Common myeloid progenitor, CD34-positive (primary cell): ENCODE measurements around the gene PRR15.

ENCODE experiments used
- CTCF ChIA-PET: fragments of 350-600 bp; sonication (Branson Sonifier 250); formaldehyde crosslinking; loops from one replicate; lab custom pipeline; 2021; ENCODE audit warnings: antibody characterized with exemption; lab: Charles Lee
- POLR2A ChIA-PET: fragments of 350-600 bp; sonication (Branson Sonifier 250); formaldehyde crosslinking; loops from one replicate; lab custom pipeline; 2021; ENCODE audit warnings: antibody characterized with exemption; lab: Charles Lee
- DNase-seq, 3 donors: peaks; one replicate each; pipeline versions ENCODE4 v3.0.0 to v3.0.0-alpha.2; 2013
- H3K27ac ChIP-seq, 2 experiments: 1 replicate in 1 of 2; 2 replicates in 1 of 2; pipeline ENCODE4 v1.7.0; 2013; ENCODE audit warnings: inconsistent platforms in 2 of 2, low read length in 2 of 2, mild to moderate bottlenecking in 2 of 2, low read depth in 1 of 2, moderate library complexity in 1 of 2; ENCODE audit not compliant: severe bottlenecking in 2 of 2, insufficient read depth in 1 of 2, poor library complexity in 1 of 2
- H3K27me3 ChIP-seq, 5 experiments: replicated peaks in 2 of 5; 1 replicate in 3 of 5; 2 replicates in 2 of 5; pipeline versions ENCODE4 v1.6.1 to v1.7.0; 2013; ENCODE audit warnings: low read length in 4 of 5, mild to moderate bottlenecking in 2 of 5, moderate library complexity in 2 of 5, inconsistent platforms in 1 of 5; ENCODE audit not compliant: insufficient read depth in 5 of 5, control insufficient read depth in 4 of 5
- H3K36me3 ChIP-seq, 4 experiments: 1 replicate in 2 of 4; 2 replicates in 2 of 4; pipeline versions ENCODE4 v1.6.1 to v1.7.0; 2013; ENCODE audit warnings: low read length in 3 of 4, control low read depth in 1 of 4, mild to moderate bottlenecking in 1 of 4; ENCODE audit not compliant: control insufficient read depth in 4 of 4, insufficient read depth in 4 of 4
- H3K4me1 ChIP-seq, 4 experiments: 1 replicate in 3 of 4; 2 replicates in 1 of 4; pipeline versions ENCODE4 v1.6.1 to v1.7.1; 2013; ENCODE audit warnings: low read length in 3 of 4, mild to moderate bottlenecking in 3 of 4, control low read depth in 1 of 4, inconsistent platforms in 1 of 4, moderate library complexity in 1 of 4; ENCODE audit not compliant: control insufficient read depth in 4 of 4, insufficient read depth in 4 of 4; ENCODE audit errors: control extremely low read depth in 1 of 4
- H3K4me3 ChIP-seq, 7 experiments: 1 replicate in 4 of 7; 2 replicates in 3 of 7; pipeline versions ENCODE4 v1.5.1 to v1.7.0; 2013; ENCODE audit warnings: mild to moderate bottlenecking in 7 of 7, low read length in 6 of 7, moderate library complexity in 6 of 7, inconsistent platforms in 2 of 7, low read depth in 2 of 7, control low read depth in 1 of 7; ENCODE audit not compliant: insufficient read depth in 4 of 7, control insufficient read depth in 1 of 7; ENCODE audit errors: extremely low read depth in 1 of 7
- H3K9me3 ChIP-seq, 5 experiments: 1 replicate in 4 of 5; 2 replicates in 1 of 5; pipeline versions ENCODE4 v1.6.1 to v1.7.1; 2013; ENCODE audit warnings: low read length in 4 of 5, mild to moderate bottlenecking in 2 of 5, inconsistent platforms in 1 of 5, low read depth in 1 of 5, moderate library complexity in 1 of 5; ENCODE audit not compliant: control insufficient read depth in 4 of 5, insufficient read depth in 2 of 5; ENCODE audit errors: control extremely low read depth in 1 of 5
- WGBS: methylation state at CpG from one replicate; pipeline ENCODE4 v1.1.5; 2013; ENCODE audit not compliant: insufficient coverage; 5-methylcytosine and 5-hydroxymethylcytosine counted together

Gene PRR15

DNA sequence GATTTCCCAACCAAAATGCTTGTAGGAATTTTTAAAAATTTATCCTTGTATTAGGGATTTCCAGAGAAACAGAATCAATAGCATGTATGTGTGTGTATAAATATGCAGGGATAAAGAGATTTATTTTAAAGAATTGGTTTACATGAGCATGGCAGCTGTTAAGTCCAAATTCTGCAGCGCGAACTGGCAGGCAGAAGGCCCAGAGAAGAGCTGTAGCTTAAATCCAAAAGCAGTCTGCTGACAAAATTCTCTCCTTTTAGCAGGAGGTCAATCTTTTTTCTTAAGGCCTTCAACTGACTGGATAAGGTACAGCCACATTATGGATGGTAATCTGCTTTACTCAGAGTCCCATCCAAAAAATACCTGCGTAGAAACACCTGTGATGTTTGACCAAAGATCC, 42.0 kb downstream of the PRR15 start:
- WGBS: 100% methylated on average over 3 of the region's 3 CpGs
- POLR2A ChIA-PET: interaction anchor here (0.5 to 0.7 kb wide), 3 partner anchors 208 to 803 kb away, joined by 3 read pairs; no protein-coding TSS in a partner anchor
- CTCF ChIA-PET: interaction anchor here (0.6 kb wide), 1 partner anchor 450 kb away, joined by 4 read pairs; no protein-coding TSS in a partner anchor

DNA sequence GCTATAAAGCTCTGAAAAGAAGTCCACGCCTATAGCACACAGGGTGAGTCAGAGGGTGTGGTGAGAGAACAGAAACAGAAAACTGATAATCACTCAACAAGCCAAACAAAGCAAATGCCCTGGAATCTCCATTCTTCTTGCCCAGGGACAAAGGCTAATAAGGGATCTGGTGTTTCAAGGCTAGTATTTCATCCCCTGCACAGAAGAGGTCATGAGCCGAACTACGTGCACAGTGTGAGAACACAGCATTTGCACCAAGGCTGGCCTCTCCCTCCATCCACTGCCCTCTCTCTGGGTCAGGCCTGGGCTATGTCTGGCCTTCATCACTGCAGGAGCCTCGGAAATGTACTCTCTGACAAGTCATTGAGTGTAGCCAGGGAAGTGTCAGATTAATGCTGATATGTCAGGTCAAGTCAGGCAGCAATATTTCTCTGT, 42.7 kb downstream of the PRR15 start:
- no peaks in the 10 kb centered on the region for H3K36me3 ChIP-seq
- H3K9me3 ChIP-seq: peaks cover 0 to 3% (median 0%) of the 10 kb centered on the region in 5 experiments
- H3K4me1 ChIP-seq: peaks cover 0 to 4% (median under 1%) of the 10 kb centered on the region in 4 experiments
- CTCF ChIA-PET: no interaction called here
- no peak overlapping the region for H3K27ac ChIP-seq
- no peak overlapping the region for H3K4me3 ChIP-seq
- POLR2A ChIA-PET: interaction anchor here (0.5 to 0.7 kb wide), 3 partner anchors 208 to 802 kb away, joined by 3 read pairs; no protein-coding TSS in a partner anchor
- H3K27me3 ChIP-seq: no peaks in the 10 kb centered on the region
- 93% methylated on average over 3 of the region's 4 CpGs for WGBS
- DNase-seq: peak in 1 of 3 donors; percentile 10

More for the DNA sequence above, 42.0 kb downstream of the PRR15 start:
- H3K9me3 ChIP-seq: peaks cover 0 to 3% (median 0%) of the 10 kb centered on the region in 5 experiments
- no peaks in the 10 kb centered on the region for H3K36me3 ChIP-seq
- H3K4me3 ChIP-seq: no peak overlapping the region
- no peak overlapping the region for H3K27ac ChIP-seq
- H3K27me3 ChIP-seq: no peaks in the 10 kb centered on the region
- DNase-seq: no peak
- H3K4me1 ChIP-seq: no peaks in the 10 kb centered on the region

DNA sequence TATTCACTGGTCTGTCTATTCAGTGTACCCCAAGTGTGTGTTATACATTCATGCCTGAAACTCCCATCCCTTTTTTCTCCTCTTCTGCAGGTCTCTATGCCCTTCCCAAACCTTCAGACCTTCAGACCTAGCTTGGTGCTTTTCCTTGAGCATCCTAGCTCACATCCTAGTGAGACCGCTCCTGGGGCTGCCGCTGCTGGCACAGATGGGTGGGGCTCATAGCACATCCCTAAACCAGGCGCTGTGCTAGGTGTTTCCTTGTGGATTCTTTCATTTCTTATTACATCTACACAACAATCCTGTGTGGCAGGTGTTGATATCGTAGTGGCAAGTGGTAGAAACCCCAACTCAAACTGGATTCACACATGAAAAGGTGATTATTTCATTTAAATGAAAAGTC, 43.2 kb downstream of the PRR15 start:
- H3K27ac ChIP-seq: no peak overlapping the region
- H3K36me3 ChIP-seq: no peaks in the 10 kb centered on the region
- peaks cover 0 to 4% (median under 1%) of the 10 kb centered on the region in 4 experiments for H3K4me1 ChIP-seq
- no peak for DNase-seq
- H3K9me3 ChIP-seq: peaks cover 0 to 3% (median 0%) of the 10 kb centered on the region in 5 experiments
- 100% methylated on average over 2 of the region's 4 CpGs for WGBS
- ChIA-PET POLR2A (no interaction called here), CTCF (no interaction called here)
- H3K4me3 ChIP-seq: no peak overlapping the region
- no peaks in the 10 kb centered on the region for H3K27me3 ChIP-seq

- Histone ChIP-seq H3K27ac (no peak overlapping the region), H3K36me3 (no peaks in the 10 kb centered on the region), H3K4me3 (no peak overlapping the region), H3K27me3 (no peaks in the 10 kb centered on the region), H3K9me3 (peaks cover 0 to 4% (median 0%) of the 10 kb centered on the region in 5 experiments), H3K4me1 (peaks cover 0 to 4% (median under 1%) of the 10 kb centered on the region in 4 experiments)
- WGBS: 98% methylated on average over 4 of the region's 4 CpGs
- CTCF ChIA-PET: no interaction called here
- no peak for DNase-seq
- POLR2A ChIA-PET: no interaction called here
Measured at GRCh38 chr7:29607259-29607658, 43.6 kb downstream of the PRR15 start.

- no peak for DNase-seq
- ChIA-PET POLR2A (no interaction called here), CTCF (interaction anchor here (1.2 kb wide), 1 partner anchor 140 kb away, joined by 3 read pairs; no protein-coding TSS in a partner anchor)
- WGBS: 100% methylated on average over 3 of the region's 4 CpGs
- peaks cover 0 to 4% (median 0%) of the 10 kb centered on the region in 5 experiments for H3K9me3 ChIP-seq
- no peaks in the 10 kb centered on the region for H3K36me3 ChIP-seq
- H3K27me3 ChIP-seq: no peaks in the 10 kb centered on the region
- H3K27ac ChIP-seq: no peak overlapping the region
- peaks cover 0 to 4% (median under 1%) of the 10 kb centered on the region in 4 experiments for H3K4me1 ChIP-seq
- no peak overlapping the region for H3K4me3 ChIP-seq
Measured at GRCh38 chr7:29607889-29608288, 44.3 kb downstream of the PRR15 start.

DNA sequence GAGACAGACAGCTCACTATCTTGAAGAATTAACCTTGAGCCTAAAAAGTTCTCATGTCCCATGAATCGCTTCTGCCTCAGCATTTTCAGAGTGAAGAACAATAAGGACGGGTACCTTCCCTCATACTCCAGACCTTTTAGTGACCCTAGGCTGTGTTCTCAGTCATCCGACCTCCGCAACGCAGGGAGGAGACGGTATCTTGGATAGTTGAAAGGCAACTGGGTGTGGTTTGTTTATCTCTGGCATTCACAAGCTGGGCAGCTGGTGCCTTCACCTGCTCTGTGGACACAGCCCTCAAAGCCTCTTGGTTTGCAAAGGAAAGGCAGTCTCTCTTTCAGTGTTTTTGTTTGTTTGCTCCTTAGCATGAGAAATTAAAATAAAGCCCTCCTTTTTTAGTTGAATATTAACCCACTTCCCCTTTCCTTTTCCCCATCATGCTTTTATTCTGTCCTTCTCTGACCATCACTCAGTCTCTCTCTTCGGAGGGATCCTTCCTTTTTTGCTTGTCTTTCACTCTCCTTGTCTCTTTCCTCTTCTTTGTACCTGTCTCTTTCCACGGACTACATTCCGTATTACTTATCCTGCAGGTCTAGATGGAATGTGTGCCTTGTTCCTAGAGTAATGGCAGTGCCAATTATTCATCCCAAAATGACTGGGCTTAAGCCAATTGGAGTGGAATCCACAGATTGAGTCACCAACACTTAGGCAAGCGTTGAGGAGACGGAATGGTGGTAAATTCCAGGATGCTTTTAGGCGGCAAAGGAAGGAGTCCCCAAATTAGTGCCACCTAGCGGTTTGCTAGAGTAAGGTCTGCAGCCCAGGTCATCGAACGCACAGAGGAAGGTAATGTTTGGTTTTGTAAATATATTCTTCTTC, 45.8 kb downstream of the PRR15 start:
- DNase-seq: no peak
- WGBS: 94% methylated on average over 8 of the region's 15 CpGs
- Histone ChIP-seq H3K27ac (no peak overlapping the region), H3K27me3 (no peaks in the 10 kb centered on the region), H3K9me3 (peaks cover 0 to 3% (median 0%) of the 10 kb centered on the region in 5 experiments), H3K4me3 (no peak overlapping the region), H3K4me1 (peaks cover 0 to 4% (median under 1%) of the 10 kb centered on the region in 4 experiments), H3K36me3 (no peaks in the 10 kb centered on the region)
- CTCF ChIA-PET: interaction anchor here (1.0 to 1.2 kb wide), 2 partner anchors 14 to 138 kb away, joined by 3 read pairs; no protein-coding TSS in a partner anchor
- POLR2A ChIA-PET: no interaction called here
